Stimulated activated CD8-positive, alpha-beta memory T cell treated with anti-CD3 and anti-CD28 coated beads, Interleukin-4, amount 100 ng/mL, for 48 hours (primary cell): Measurements from ENCODE around the gene CCL4L2.
"Not testable (repeated sequence)": the region's sequence is repeated elsewhere in the genome, so short reads cannot be mapped to it uniquely, and the experiment has no call there.

ENCODE experiments used
- DNase-seq: peaks from one replicate; pipeline ENCODE4 v3.0.0-alpha.2; 2020

CCL4L2 gene

DNA sequence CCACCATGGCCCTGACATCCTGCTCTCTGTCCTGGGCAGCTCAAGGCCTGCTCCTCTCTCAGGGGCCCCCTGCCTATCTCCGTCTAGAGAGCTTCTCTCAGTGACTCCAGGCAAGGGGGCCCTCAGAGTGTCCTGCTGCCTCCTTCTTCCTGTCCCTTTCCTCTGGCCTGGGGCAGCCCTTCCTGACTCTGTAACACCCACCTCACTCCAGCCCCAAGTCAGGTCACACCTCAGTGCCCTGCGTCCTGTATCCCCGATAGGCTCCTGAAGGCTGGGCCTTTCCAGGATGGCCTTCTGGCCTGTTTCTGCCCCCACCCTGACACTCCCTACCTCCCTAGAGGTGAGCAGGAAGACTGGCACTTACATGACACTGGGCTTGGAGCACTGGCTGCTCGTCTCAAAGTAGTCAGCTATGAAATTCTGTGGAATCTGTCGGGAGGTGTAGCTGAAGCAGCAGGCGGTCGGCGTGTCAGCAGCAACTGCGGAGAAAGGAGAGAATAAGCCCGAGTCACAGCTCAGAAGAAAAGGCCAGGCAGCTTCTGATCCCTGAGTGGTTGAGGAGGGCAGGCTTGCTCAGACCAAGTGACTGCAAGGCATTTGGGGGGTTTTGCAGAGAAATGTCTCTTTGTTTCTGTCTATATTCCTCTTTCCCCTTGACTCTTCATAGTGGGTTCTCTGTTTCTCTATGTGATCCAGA, 15.3 kb upstream of the CCL4L2 start:
- no peak for DNase-seq

DNA sequence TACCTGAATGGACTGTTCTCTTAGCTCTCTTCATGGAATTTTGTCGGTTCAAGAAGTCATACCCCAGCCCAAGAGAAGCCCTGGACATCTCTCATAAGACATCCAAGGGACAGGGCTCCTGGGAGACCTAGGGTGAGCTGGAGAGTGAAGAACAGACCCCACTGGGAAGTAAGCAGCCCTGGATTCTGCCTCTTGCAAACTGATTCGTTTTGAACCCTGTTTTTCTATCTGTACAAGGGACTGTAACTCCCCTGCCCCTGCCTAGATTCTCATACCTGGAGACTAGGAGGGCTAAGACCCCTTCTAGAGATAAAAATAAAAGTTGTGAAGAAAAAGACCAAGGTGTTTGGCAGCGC, 14.8 kb upstream of the CCL4L2 start:
- DNase-seq, result no peak

DNA sequence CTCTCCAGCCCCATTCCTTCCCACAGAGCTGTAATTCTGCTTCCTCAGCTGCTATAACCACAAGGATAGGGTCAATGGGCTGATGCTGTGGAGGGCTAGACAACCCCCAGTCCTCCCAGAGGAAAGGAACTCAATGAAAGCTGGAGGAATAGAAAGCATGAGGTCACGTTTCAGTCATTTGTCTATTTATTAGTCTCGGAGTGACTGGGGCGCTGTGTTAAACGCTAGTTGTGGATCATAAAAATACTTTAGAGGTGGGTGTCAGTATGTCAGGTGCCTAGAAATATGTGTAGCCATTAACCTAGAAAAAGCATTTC, 13.5 kb upstream of the CCL4L2 start:
- no peak for DNase-seq

DNA sequence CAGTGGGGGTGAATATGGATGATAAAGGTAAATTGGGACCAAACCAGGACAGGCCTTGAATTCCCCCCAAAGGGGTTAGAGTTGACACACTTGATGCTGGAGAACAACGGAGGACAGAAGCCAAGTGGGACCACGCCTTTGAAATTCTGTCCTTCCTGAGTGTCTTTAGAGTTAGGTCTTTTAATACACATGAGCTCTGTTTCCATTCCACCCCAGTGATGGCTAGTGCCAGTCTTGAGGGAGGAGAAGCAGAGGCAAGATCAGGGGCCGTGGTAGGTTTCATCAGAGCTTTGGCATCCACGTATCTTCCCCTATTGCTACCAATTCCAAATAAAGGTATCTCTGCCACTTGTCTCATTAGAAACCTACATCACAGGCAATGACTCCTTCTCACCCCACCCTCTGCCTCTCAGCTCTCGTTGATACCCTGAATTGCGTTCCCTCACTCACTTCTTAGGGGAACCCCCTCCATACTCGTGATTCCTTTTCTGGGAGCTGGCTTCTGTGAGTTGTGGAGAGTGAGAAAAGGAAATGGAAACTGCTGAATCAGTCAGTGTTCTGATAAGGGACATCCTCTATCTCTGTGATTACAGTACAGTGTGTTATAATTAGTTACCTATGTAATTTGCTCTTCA, 11.9 kb upstream of the CCL4L2 start:
- DNase-seq, result no peak

DNA sequence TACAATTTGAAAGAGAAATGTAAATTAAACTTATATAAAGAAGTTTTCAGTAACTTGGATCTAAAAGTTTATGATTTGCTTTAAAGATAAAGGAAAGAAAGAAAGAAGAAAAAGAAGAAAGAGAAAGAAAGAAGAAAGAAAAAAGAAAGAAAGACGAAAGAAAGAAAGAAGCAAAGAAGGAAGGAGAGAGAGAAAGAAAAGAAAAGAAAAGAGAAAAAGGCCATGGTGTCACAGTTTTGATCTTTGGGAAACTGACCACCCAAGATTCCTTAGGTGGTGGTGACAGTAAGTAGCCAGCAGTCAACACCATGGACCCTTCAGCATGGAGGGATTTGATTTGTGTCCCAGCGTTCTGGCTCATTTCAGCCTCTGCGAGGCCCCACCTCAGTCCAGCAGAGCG, 9.8 kb upstream of the CCL4L2 start:
- not testable (repeated sequence) for DNase-seq

DNA sequence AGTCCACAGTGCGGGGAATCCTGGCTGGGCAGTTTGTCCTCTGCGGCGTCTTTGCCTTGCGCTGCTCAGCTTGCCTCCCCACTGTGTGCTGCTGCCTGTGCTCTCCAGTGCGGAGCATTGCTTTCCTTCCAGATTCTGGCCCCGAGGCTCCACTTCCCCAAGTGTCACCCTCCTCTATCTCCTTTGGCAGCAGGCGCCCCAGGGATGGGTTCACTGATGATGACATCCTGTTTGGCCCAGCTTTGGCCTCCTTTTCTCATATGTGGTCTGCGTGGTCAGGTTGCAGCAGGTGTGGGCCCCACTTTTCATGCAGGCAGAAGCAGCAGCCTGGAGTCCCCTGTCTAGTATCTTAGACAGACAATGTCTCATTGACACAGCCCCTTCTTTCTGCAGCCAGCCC, 9.4 kb upstream of the CCL4L2 start:
- DNase-seq, result not testable (repeated sequence)

DNA sequence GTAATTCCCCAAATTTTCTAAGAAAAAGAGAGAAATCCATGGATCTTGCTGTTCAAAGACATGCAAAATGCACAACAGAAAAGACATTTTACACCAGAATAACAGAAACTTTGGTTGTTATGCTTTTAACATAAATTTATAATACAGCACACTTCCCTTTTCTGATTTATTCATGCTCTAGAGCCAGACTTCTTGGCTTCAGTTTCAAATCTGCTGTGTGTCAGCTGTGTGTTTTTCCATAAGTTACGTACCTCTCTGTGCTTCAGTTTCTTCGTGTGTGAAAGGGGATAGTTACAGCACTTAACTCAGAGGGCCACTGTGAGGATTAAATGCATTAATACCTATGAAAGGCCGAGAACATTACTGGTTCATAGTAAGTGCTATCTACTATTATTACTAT, 7.5 kb upstream of the CCL4L2 start:
- no peak for DNase-seq

DNA sequence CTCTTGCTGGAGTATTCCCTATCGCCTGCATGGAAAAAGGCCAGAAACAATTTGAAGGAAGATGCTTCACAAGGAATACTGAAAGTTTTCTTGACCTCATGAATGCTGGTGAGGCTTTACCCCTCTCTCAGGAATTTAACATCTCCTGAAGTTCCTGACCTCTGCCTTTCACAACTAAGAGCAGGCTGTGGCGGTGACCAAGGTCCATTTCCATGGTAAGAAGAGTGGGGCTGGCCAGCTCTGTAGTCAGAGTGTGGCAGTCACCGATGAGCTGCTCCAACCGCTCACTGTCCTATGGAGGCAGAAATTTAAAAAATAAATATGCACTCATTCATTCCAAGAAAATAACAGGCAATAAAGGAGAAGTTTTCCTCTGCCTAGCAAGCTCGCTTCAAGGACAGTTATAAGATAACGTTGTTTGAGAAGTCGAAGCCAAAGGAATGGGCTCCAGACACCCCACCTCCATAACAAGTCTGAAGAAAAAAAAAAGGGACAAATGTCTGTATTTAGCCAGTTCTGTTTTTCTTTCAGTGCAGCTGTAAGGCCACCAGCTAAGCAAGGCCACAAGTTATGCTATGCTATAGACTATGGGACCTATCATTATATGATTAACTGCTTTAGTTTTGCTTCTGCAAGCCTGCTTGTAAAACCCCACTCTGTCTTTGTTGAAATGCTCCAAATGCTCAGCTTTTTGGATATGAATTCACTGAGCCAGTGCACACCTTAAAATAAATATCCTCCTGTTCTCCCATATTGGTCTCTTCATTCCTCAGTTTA, 6.0 kb upstream of the CCL4L2 start:
- DNase-seq, result no peak

DNA sequence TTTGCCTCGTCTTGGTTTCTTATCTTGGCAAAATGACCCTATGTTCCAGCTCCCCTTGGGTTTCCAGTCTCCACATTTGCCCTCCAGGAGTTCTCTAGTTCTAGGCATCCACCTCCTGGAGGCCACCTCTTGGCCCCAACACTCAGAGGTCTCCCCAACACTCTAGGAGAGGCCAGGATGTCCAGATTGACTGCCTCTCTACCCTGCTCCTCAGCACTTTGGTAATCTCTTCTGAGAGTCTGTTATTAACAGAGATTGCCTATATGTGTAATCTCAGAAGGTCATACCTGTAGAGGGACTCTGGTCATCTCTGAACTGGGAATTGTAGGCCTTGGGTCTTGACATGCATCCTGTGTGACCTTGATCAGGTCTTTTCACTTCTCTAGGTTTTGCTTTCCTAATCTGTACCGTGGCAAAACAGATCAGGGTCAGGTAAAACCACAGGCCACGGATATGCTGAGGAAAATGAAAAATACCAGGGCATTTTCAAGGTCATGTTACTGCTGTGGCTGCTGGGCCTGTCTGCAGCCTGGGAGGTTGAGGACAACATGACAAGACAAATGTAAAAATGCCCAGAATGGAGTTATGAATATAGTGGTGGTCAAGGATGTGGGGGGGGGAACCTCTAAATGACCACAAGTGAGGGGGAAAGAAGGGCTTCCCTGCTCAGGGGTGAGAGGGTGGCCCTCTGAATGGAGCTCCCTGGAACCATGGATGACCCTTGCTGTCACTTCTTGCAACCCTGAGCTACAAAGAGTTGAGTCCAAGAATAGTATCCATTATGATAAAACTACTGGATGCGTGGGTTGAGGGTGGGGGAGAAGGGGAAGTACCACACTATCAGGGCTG, 5.0 kb upstream of the CCL4L2 start:
- DNase-seq, result no peak

DNA sequence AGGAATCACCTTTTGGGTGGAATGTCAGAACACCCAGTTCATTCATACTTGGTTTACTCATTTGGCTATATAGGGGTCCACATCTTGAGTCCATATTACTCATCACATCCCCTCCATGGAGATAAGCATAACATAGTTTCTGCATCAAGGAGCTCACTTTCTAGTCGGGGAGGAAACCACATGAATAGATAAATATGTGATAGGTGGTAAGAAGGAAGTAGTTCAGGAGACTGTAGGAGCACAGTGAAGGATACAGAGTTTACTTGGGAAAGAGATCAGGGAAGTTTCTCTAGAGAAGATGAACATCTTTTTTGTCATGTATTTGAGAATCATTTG, 4.4 kb upstream of the CCL4L2 start:
- DNase-seq, result not testable (repeated sequence)

DNA sequence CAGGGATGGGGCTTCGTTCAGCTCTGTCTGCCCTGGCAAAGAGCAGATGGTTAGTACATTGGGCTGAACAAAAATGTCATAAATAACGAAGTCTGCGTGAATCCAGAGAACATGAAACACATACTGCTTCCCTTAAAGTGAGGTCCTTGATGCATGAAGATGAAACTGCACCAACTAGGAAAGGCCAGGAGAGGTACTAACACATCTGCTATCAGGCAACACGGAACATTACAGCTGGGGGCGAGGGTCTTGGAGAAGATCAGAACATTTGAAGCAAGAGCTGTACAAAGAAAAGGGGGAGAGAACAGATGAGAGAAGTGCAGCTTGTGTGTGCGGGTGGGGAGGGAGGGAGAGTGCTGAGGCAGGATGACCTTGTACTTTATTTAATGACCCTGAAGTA, 3.5 kb upstream of the CCL4L2 start:
- not testable (repeated sequence) for DNase-seq

DNA sequence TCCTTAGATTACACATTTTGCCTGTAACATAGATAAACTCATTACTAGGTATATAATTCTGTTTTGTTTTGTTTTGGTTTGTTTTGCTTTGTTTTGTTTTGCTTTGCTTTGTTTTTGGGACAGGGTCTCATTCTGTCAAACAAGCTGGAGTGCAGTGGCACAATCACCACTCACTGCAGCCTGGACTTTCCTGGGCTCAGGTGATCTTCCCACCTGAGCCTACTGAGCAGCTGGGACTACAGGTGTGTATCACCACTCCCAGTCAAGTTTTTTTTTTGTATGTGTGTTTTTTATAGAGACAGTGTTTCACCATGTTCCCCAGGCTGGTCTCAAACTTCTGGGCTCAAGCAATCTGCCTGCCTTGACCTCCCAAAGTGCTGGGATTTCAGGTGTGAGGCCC, 1.3 kb upstream of the CCL4L2 start:
- no peak for DNase-seq

DNA sequence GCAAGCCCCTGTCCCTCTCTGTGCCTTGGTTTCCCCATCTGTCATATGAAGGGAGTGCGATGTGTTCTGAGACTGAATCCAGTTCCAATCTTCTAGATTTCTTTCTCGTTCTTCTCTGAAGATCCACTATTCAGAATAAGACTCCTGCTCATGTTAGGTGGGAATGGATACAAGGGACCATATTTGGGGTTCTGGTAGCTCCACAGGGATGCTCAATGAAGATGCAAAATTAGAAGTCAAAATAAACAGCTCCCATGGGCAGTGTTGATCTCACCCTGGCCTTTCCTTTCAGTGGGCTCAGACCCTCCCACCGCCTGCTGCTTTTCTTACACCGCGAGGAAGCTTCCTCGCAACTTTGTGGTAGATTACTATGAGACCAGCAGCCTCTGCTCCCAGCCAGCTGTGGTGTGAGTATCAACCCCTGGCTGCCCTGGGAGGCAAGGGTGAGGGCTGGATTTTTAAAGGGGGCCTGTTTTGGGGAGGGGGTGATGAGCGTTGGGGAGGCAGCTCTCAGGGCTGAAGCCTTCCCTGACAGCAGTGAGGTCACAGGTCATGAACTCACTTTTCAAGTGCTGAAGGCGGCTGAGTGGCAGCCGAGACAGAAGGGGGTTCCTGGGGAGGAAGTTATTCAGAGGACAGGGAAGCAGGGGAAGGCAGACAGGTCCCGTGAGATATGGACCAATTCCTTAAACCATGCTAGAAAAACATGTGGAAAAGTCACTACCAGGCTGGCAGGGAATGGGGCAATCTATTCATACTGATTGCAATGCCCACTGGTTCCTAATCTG, 815 bp downstream of the CCL4L2 start:
- DNase-seq, result not testable (repeated sequence)

DNA sequence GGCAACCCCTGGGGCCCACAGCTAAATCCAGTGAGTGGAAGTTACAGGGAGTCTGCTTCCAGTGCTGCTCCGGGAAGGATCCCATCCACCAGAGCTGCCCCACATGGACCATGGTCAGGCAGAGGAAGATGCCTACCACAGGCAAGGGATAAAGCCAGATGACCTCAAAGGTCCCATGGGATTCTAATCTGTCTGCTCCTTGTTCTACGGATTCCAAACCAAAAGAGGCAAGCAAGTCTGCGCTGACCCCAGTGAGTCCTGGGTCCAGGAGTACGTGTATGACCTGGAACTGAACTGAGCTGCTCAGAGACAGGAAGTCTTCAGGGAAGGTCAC, 1.4 kb downstream of the CCL4L2 start:
- no peak for DNase-seq

DNA sequence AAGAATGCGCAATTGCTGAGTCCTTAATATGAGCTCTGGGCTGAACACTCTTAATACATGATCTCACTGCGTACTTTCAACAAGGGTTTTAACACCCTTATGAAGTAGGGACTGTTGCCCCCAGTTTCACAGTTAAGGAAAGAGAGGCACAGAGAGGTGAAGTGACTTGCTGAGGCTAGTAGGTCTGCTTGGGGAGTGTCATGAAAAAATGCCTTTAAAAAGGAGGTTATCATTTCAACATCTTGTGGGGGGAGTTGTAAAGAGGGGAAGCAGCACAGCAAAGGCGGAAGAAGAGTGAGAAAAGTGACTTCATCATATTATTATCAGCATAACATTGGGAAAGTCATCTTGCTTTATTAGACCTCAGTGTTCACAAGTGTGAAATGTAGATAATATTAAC, 2.1 kb downstream of the CCL4L2 start:
- no peak for DNase-seq

DNA sequence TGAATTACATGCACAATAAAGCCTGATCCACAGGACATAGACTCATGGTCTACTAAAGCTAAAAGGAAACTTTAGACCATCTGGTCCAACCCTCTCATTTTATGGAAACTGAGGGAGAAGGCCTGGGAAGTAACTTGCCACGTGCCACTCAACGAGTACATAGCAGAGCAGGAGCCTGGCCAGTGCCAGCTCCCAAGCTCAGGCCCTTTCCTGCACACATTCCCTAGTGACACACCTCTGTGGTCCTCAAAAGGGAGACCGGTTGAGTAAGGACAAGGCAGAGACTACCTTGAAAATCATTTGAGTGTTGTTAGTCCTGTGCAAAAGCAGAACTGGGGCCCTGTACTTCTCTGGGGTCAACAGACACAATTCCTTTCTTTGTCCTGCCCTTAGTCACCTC, 2.8 kb downstream of the CCL4L2 start:
- no peak for DNase-seq

DNA sequence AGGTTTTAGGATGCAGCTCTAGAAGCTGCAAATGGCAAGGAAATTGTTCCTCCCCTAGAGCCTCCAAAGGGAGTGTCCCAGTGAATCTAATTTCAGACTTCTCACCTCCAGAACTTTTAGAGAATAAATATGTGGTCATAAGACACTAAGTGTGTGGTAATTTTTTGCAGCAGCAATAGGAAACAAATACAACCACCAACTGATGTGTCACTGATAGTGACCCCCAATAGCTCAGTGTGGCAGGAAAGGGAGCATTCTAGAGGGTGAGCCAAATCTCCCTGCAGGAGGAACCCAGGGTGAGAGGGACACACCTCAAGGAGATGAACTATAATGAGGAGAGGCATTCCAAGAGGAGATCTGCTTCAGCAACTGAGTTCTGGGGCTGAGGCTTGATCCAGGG, 4.1 kb downstream of the CCL4L2 start:
- DNase-seq, result no peak

DNA sequence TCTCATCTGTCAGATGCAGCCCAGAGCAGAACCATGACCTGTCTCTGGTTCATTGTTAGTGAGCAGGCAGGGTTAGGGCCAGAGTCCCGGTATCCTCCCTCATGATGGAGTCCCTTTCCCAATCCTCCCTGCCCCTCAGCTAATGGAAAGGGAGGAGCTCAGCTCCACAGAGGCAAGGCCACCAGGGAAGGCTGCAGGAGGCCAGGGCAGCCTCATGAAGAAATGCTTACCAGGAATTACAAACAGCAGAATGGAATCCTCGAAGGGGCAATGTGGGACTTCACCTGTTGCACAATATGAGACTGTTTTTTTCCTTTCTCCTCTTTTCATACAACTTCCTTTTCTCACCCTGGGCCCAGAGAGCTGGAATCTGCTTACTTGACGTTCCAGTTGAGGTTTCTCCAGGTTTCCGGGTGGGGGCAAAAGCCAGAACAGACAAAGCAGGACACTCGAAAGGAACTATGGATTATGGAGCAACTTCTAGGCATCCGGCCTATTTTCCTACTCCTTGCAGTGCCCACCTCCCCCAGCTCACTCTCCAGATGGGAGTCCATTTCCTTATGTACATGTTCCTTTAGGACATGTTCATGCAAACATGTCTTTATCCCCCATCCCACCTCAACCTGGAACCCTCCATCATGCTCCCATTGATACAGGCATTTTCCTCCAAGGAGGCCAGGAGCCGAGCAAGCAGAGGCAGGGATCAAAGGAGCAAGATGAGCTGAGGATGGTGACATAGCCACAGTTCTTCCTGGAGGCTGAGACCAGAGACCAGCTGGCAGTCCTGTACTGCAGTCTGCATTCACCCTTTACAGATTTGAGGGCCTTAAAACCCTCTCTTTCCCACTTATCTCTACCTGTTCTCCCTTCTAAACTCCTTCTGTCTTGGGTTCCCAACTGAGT, 4.8 kb downstream of the CCL4L2 start:
- DNase-seq, result not testable (repeated sequence)

DNA sequence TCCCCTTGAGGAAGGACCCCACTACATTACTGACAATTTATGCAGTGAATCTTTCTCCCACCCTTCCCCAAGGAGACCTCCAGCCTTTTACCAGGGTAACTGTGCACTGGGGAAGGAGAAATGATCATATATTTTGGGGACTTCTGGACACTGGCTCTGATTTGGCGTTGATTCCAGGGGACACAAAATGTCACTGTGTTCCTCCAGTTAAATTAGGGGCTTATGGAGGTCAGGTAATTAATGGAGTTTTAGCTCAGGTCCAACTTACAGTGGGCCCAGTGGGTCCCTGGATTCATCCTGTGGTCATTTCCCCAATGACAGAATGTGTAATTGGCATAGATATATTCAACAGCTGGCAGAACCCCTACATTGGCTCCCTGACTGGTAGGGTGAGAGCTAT, 8.7 kb downstream of the CCL4L2 start:
- not testable (repeated sequence) for DNase-seq

DNA sequence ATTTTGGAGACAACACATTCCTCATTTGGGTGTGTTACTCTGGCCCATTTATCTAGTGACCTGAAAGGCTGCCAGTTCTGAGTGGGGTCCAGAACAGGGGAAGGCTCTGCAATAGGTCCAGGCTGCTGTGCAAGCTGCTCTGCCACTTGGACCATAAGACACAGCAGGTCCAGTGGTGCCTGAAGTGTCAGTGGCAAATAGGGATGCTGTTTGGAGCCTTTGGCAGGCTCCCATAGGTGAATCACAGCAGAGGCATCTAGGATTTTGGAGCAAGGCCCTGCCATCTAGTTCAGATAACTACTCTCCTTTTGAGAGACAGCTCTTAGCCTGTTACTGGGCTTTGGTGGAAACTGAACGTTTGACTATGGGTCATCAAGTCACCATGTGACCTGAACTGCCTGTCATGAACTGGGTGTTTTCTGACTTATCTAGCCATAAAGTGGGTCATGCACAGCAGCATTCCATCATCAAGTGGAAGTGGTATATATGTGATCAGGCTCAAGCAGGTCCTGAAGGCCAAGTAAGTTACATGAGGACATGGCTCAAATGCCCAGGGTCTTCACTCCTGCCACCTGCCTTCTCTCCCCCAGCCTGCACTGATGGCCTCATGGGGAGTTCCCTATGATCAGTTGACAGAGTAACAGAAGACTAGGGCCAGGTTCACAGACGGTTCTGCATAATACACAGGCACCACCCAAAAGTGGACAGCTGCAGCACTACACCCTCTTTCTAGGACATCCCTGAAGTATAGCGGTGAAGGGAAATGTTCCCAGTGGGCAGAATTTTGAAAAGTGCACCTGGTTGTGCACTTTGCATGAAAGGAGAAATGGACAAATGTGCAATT, 10.1 kb downstream of the CCL4L2 start:
- DNase-seq, result peak; percentile 20

DNA sequence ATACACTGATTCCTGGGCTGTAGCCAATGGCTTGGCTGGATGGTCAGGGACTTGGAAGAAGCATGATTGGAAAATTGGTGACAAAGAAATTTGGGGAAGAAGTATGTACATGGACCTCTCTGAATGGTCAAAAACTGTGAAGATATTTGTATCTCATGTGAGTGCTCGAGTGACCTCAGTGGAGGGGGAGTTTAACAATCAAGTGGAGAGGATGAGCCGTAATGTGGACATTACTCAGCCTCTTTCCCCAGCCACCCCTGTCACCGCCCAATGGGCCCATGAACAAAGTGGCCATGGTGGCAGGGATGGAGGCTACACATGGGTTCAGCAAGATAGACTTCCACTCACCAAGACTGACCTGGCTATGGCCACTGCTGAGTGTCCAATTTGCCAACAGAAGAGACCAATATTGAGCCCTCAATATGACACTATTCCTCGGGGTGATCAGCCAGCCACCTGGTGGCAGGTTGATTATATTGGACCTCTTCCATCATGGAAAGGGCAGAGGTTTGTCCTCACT, 10.8 kb downstream of the CCL4L2 start:
- peak; percentile 15 for DNase-seq
